ENCODE measurements around the gene RTL10.
A peak's percentile ranks its signal among the peaks of the same experiment; 100 is the strongest.

The RTL10 gene

GRCh38 chr22:19854778-19855503 lies at the start of gene RTL10, which contains the start of gene GNB1L:
Gene RTL10 (minus strand): TSS chr22:19854874. CDS start chr22:19852261, 2,613 bp downstream.
Gene GNB1L (minus strand): TSS chr22:19854874. CDS start chr22:19821355, 33,519 bp downstream.
- peak; percentile 91 for DNase-seq (ENCODE audit: low read depth, low spot score)

- no peak for DNase-seq (ENCODE audit: low read depth, low spot score)
These were observed 49.6 kb upstream of the RTL10 start for GRCh38 chr22:19904174-19904856.

- DNase-seq (ENCODE audit: low read depth, low spot score) = no peak
These were observed 48.8 kb upstream of the RTL10 start for GRCh38 chr22:19903513-19903912.

GRCh38 chr22:19903031-19903430 lies 48.4 kb upstream of the RTL10 start:
- DNase-seq (ENCODE audit: low read depth, low spot score) = no peak

- DNase-seq (ENCODE audit: low read depth, low spot score) = no peak
These were observed 47.6 kb upstream of the RTL10 start for GRCh38 chr22:19902245-19902715.

- no peak for DNase-seq (ENCODE audit: low read depth, low spot score)
These were observed 47.0 kb upstream of the RTL10 start for GRCh38 chr22:19901577-19902244.

- no peak for DNase-seq (ENCODE audit: low read depth, low spot score)
These were observed 46.2 kb upstream of the RTL10 start for GRCh38 chr22:19900707-19901436.

- no peak for DNase-seq (ENCODE audit: low read depth, low spot score)
These were observed 44.3 kb upstream of the RTL10 start for GRCh38 chr22:19898831-19899567.

- no peak for DNase-seq (ENCODE audit: low read depth, low spot score)
These were observed 43.5 kb upstream of the RTL10 start for GRCh38 chr22:19898145-19898544.

- DNase-seq (ENCODE audit: low read depth, low spot score) = no peak
These were observed 43.1 kb upstream of the RTL10 start for GRCh38 chr22:19897726-19898125.

GRCh38 chr22:19896665-19897355 lies 42.1 kb upstream of the RTL10 start:
- DNase-seq (ENCODE audit: low read depth, low spot score) = no peak

GRCh38 chr22:19895160-19895849 lies 40.6 kb upstream of the RTL10 start:
- DNase-seq (ENCODE audit: low read depth, low spot score) = no peak

GRCh38 chr22:19893363-19893762 lies 38.7 kb upstream of the RTL10 start:
- no peak for DNase-seq (ENCODE audit: low read depth, low spot score)

GRCh38 chr22:19892925-19893324 lies 38.3 kb upstream of the RTL10 start:
- DNase-seq (ENCODE audit: low read depth, low spot score) = no peak

GRCh38 chr22:19892257-19892879 lies 37.7 kb upstream of the RTL10 start:
- DNase-seq (ENCODE audit: low read depth, low spot score) = no peak

GRCh38 chr22:19891317-19892256 lies 36.9 kb upstream of the RTL10 start:
- no peak for DNase-seq (ENCODE audit: low read depth, low spot score)

- no peak for DNase-seq (ENCODE audit: low read depth, low spot score)
These were observed 36.0 kb upstream of the RTL10 start for GRCh38 chr22:19890502-19891316.

Measured in brain pericyte (primary cell).